Esophagus squamous epithelium (tissue), 5 donors: ENCODE data around the gene AQP5. TPM values are rescaled to one million over a fixed set of nuclear protein-coding genes. Genes with fewer than 3 reads are reported as not detected.

ENCODE experiments used
- DNase-seq: peaks from one replicate; lab custom pipeline; 2025; lab: John Stamatoyannopoulos, UW
- H3K27ac ChIP-seq, 4 donors: fragments of 200-600 bp; sonication (generic); one replicate each; pipeline ENCODE4 v1.5.1; 2016 to 2019; ENCODE audit warnings: mild to moderate bottlenecking in 1 of 4
- H3K27me3 ChIP-seq, 4 donors: fragments of 200-600 bp; sonication (generic); 1 replicate in 3 of 4; 2 replicates in 1 of 4; pipeline versions ENCODE4 v1.5.1 to v1.6.0; 2017 to 2021; ENCODE audit warnings: antibody characterized with exemption in 1 of 4
- H3K36me3 ChIP-seq, 3 donors: fragments of 200-600 bp; sonication (generic); one replicate each; pipeline ENCODE4 v1.5.1; 2016 to 2019
- H3K4me1 ChIP-seq, 3 donors: fragments of 200-600 bp; sonication (generic); one replicate each; pipeline ENCODE4 v1.5.1; 2017 to 2019
- H3K4me3 ChIP-seq, 4 donors: fragments of 200-600 bp; sonication (generic); 1 replicate in 3 of 4; 2 replicates in 1 of 4; pipeline ENCODE4 v1.5.1; 2016 to 2019; ENCODE audit warnings: mild to moderate bottlenecking in 2 of 4, moderate library complexity in 1 of 4
- H3K9me3 ChIP-seq, 3 donors: fragments of 200-600 bp; sonication (generic); one replicate each; pipeline ENCODE4 v1.5.1; 2016 to 2019
- CTCF ChIP-seq, 6 experiments: fragments of 450-650 bp in 4 of 6; fragments of 200-600 bp in 2 of 6; sonication (generic) in 2 of 6; IDR thresholded peaks; one replicate each; pipeline ENCODE4 v1.5.1; 2016 to 2019; ENCODE audit warnings: antibody characterized with exemption in 6 of 6, mild to moderate bottlenecking in 4 of 6, moderate library complexity in 4 of 6
- POLR2A ChIP-seq, 4 donors: fragments of 450-650 bp; IDR thresholded peaks; one replicate each; pipeline ENCODE4 v1.6.1; 2017; ENCODE audit warnings: antibody characterized with exemption in 4 of 4, mild to moderate bottlenecking in 4 of 4, moderate library complexity in 3 of 4
- WGBS, 2 donors: methylation state at CpG; one replicate each; pipeline ENCODE4 v1.1.5; 2018; 5-methylcytosine and 5-hydroxymethylcytosine counted together
- intact Hi-C: fragments of 100-400 bp; cut with DNase I; formaldehyde crosslinking; loops from one replicate; pipeline ENCODE4 v1.15.0; 2022
- total RNA-seq, 4 donors: library from RNA; depleted of rRNA; stranded (reverse); fragments of >200 nt; gene quantifications; one replicate each; pipeline ENCODE4 v1.1.0, GENCODE V29; 2016
- donor health status: DM: yes; HTN: yes; CAD: no.

AQP5 gene
- total RNA-seq, 4 donors from 2014 or later: 4.7 to 42.2 (median 18.6) TPM

- peaks cover 4 to 87% (median 9%) of the 10 kb centered on the region in 4 donors for H3K27me3 ChIP-seq
- 84 to 87% methylated on average over 11 to 16 of the region's 21 CpGs for WGBS, 2 donors
Measured at GRCh38 chr12:49953961-49954846, 7.5 kb upstream of the AQP5 start.

GRCh38 chr12:49954863-49955830 is 6.5 kb upstream of the AQP5 start:
- Histone ChIP-seq H3K36me3 (no peaks in the 10 kb centered on the region), H3K27ac (no peak overlapping the region), H3K9me3 (no peaks in the 10 kb centered on the region), H3K4me3 (peak overlapping the region in 1 of 4 donors; percentile 1), H3K4me1 (peaks cover 6 to 26% (median 7%) of the 10 kb centered on the region in 3 donors), H3K27me3 (peaks cover 4 to 88% (median 9%) of the 10 kb centered on the region in 4 donors)
- DNase-seq: no peak
- WGBS, 2 donors: 33 to 40% methylated on average over 2 to 21 of the region's 53 CpGs
- no peak for TF ChIP-seq POLR2A (IDR thresholded peaks at IDR 0.05)
- TF ChIP-seq CTCF (IDR thresholded peaks at IDR 0.05): no peak
- intact Hi-C loops: no loop called here

More at GRCh38 chr12:49953961-49954846, 7.5 kb upstream of the AQP5 start:
- no peak for DNase-seq
- TF ChIP-seq POLR2A (IDR thresholded peaks at IDR 0.05): no peak
- no peak for TF ChIP-seq CTCF (IDR thresholded peaks at IDR 0.05)
- Histone ChIP-seq H3K27ac (no peak overlapping the region), H3K4me1 (peaks cover 6 to 18% (median 7%) of the 10 kb centered on the region in 3 donors), H3K36me3 (no peaks in the 10 kb centered on the region), H3K4me3 (no peak overlapping the region), H3K9me3 (no peaks in the 10 kb centered on the region)
- intact Hi-C loops: no loop called here

GRCh38 chr12:49955899-49956662 is 5.6 kb upstream of the AQP5 start:
- 57 to 59% methylated on average over 8 to 9 of the region's 13 CpGs for WGBS, 2 donors
- no peak for DNase-seq
- peaks cover 9 to 34% (median 11%) of the 10 kb centered on the region in 3 donors for H3K4me1 ChIP-seq
- no peaks in the 10 kb centered on the region for H3K9me3 ChIP-seq
- no peak overlapping the region for H3K27ac ChIP-seq
- peaks cover 6 to 88% (median 11%) of the 10 kb centered on the region in 4 donors for H3K27me3 ChIP-seq
- H3K36me3 ChIP-seq: no peaks in the 10 kb centered on the region
- no peak overlapping the region for H3K4me3 ChIP-seq
- intact Hi-C loops: no loop called here
- TF ChIP-seq CTCF (IDR thresholded peaks at IDR 0.05) (no peak), POLR2A (IDR thresholded peaks at IDR 0.05) (no peak)

GRCh38 chr12:49956663-49957569 is 4.8 kb upstream of the AQP5 start:
- intact Hi-C loops: no loop called here
- 57 to 65% methylated on average over 3 to 6 of the region's 6 CpGs for WGBS, 2 donors

More at GRCh38 chr12:49956663-49957569, 4.8 kb upstream of the AQP5 start:
- Histone ChIP-seq H3K27me3 (peaks cover 6 to 92% (median 12%) of the 10 kb centered on the region in 4 donors), H3K4me3 (no peak overlapping the region), H3K4me1 (peaks cover 9 to 40% (median 20%) of the 10 kb centered on the region in 3 donors), H3K9me3 (no peaks in the 10 kb centered on the region), H3K27ac (no peak overlapping the region), H3K36me3 (no peaks in the 10 kb centered on the region)
- TF ChIP-seq POLR2A (IDR thresholded peaks at IDR 0.05) (no peak), CTCF (IDR thresholded peaks at IDR 0.05) (no peak)
- DNase-seq: no peak
